HG03103 (cell line): ENCODE data around the gene TMEM132D.

Experiments
- ATAC-seq: cut with Tn5 transposase; IDR thresholded peaks from one replicate; pipeline ENCODE4 v1.9.1; 2021; ENCODE audit warnings: low read depth; ENCODE audit not compliant: unreplicated experiment

TMEM132D gene

GRCh38 chr12:129753586-129753985 lies 150.2 kb downstream of the TMEM132D start:
- ATAC-seq: no peak

GRCh38 chr12:129750421-129750820 lies 153.4 kb downstream of the TMEM132D start:
- no peak for ATAC-seq

- no peak for ATAC-seq
Observed at GRCh38 chr12:129746318-129746717, 157.5 kb downstream of the TMEM132D start.

GRCh38 chr12:129729170-129729569 lies 174.7 kb downstream of the TMEM132D start:
- no peak for ATAC-seq

DNA sequence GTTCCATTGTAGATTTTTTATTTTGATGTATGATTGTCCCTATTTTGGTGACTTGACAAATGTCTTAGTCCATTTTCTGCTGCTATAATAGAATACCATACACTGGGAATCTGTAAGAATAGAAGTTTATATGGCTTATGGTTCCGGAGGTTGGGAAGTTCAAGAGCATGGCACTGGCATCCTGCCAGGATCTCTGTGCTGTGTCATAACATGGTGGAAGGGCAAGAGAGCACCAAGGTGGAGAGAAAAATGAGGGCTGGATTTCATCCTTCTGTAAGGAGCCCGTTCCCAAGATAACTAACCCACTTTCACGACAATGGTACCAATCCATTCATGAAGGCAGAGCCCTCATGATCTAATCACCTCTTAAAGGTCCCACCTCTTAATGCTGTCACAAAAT lies 176.7 kb downstream of the TMEM132D start:
- no peak for ATAC-seq

DNA sequence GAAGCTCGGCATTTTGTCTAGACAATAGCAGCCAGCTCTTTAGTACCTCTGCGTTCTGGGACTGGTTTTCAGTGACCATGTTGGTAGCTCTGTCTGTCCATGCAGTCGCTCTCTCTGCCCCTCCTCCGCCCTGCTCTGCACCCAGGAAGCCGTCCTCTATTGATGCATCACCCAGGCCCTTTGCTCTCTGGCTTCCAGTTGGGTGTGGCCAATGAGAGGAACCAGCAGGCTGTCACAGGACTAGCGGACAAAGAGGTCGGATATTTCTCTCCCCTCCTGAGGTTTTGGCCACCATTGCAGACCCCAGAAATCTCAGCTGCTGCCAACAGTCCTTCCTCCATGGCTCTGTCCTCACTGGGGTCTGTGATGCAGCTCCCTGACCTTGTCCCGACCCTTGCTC lies 180.6 kb downstream of the TMEM132D start:
- no peak for ATAC-seq

GRCh38 chr12:129720618-129721017 lies 183.2 kb downstream of the TMEM132D start:
- ATAC-seq: no peak

- no peak for ATAC-seq
Observed at GRCh38 chr12:129719416-129719815, 184.4 kb downstream of the TMEM132D start.

DNA sequence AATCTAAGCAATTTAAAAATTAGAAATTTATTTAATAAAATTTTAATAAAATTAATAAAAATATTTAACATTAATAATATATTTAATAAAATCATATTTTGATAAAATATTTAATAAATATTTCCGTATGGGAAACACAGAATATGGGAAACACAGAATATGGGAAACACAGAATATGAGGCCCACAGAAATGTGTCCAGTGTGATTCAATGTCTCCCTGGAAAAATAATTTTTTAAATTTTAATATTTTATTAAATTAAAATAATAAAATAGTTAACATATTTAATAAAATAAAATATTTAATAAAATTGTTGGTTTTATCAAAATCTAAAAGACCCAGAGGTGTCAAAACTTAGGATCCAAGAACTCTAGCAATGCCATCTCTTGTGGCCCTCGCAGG lies 186.4 kb downstream of the TMEM132D start:
- no peak for ATAC-seq

DNA sequence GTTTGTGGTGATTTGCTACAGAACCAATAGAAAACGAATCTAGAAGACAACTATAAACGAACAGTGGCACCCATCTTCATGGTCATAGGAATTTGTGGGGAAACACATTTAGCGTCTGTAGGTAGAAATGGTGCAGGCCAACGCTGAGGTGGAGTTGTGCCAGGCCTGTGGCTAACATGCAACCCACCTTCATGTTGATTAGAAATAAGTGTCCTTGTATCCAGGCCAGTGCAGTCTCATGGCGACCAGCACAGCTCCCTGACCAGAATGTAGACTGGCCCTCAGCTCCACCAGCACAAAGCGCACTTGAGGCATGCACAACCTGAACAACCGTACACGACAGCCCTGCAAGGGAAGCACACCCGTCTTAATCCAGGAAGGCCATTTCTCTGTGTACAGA lies 187.0 kb downstream of the TMEM132D start:
- ATAC-seq: no peak

DNA sequence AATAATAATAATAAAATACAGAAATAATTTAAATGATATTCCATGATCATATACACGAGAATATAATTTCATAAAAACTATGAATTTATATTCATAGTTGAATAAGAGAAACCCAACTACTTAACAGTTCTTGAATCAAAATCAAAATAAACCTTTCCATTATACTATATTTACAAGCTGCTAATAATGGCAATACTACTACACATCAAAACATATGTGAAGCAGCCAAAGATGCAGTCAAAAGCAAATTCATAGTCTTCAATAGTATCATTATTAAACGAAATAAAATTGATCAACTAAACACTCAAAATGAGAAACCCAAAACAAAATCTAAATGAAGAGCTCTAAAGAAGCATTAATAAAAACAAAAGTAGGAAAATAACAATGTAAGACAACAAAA lies 197.1 kb downstream of the TMEM132D start:
- no peak for ATAC-seq

DNA sequence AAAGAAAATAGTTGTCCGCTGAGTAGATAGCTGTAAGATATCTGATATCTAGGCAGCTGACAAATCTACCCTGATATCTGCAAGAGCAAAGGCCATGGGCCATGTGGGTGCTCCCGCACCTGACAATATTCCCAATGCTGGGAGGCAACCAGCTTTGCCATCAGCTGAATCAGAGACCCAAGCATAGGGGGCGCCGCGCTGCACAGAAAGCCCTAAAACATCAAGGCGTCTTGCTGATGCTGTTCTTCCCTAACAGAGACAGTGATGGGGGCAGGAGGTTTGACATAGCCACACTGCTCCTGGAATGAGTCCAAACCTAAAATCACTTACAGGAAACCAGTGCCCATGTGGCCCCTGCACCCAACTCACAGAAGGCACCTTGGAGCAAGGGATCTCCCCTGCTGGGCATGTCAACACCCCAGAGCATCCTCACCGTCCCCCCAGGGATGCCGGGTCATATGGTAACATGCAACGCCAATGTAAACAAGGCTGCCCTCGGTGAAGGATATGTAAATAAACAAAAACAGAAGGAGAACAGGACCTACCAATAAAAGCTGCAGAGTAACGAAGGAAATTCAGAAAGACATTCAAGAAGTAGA lies 199.5 kb downstream of the TMEM132D start:
- ATAC-seq: no peak

DNA sequence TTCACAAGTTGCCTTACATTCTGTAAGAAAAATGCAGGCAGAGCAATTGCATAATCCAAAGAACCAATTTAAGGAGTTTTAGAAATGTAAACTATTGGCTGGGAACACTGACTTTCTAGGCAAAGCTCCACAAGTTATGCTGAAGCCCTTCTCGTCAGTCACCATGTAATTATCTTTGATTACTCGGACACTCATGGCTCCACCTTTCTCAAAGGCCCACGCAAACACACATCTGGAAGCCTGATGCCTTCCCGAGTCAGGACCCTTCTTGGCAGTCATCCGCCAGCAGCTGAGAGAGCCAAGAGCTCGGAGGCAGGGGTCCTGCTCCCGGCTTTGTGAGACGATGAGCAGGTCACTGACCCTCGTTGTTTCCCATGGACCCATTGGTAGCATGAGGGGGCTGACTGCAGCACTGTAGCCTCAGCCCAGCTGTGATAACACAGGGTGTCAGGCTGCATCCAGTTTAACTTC lies 202.2 kb downstream of the TMEM132D start:
- ATAC-seq: no peak

- ATAC-seq: no peak
Observed at GRCh38 chr12:129700036-129700435, 203.8 kb downstream of the TMEM132D start.

DNA sequence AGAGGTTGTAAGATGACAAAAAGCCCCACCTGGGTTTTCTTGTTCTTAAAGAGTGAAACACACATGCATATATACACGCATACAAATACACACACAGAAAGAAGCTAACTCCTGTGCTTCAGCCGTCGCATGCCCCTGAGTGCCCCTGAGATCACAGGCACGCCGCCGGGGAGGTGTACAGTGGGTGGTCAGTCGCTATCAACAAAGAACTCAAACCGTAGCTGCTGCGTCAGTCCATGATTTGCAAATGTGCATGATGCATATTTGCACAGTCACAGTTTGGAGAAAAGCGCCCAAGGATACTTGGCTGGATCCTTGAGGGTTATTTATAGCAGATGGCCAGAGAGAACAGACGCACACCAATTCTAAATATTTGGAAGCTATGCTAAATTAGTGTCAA lies 206.9 kb downstream of the TMEM132D start:
- ATAC-seq: no peak

- no peak for ATAC-seq
Observed at GRCh38 chr12:129696405-129696804, 207.4 kb downstream of the TMEM132D start.

- no peak for ATAC-seq
Observed at GRCh38 chr12:129693731-129694130, 210.1 kb downstream of the TMEM132D start.

DNA sequence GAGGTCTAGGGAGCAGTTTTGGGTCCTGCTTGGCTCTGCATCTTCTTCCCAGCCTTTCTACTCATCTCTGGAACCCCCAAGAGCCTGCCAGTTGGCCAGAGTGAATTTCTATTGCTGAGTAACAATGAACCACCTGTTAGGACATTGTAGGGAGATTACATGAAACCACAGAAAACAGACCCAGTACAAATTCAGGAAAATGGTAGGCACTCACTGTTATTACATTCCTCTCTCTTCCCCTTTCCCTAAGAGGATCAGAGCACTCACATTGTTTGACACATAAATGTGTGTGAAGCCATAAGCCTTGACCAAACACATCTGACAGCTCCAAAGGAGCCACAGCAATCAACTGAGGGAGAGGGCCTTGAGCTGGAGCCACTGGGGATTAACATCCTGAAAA lies 216.1 kb downstream of the TMEM132D start:
- ATAC-seq: no peak

DNA sequence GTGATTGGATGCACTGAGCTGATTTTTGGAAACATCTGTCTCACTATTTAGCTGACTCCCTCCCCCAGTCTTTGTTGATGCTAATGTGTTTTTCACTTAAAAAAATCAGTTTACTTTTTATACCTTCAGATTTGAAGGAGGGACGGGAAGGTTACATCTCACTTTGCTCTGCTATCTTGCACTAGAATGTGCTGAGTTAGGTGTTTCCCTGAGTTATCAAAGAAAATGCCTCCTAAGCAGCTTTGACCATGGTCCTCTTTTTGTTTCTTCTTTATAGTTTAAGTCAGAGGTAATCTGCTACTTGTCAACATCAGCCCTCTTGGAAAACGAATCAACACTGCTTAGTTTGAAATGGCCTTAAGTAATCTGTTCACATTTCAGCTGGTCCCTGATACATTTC lies 222.0 kb downstream of the TMEM132D start:
- no peak for ATAC-seq

DNA sequence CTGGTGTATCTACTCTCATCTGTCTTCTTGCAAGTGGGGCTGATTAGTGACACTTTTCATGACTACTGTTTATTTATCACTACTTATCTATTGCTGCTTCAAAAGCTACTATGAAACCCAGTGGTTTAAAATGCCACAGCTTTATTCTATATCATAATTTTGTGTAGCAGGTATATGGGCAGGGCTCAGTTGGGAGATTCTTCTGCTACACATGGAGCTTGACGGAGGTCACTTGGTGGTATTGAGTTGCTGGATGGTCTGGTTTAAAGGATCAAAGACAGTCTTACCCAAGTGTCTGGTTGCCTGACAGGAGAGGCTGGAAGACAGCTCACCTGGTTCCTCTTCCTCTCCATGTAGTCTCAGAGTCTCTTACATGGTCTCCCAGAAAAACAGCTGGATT lies 222.7 kb downstream of the TMEM132D start:
- ATAC-seq: no peak

DNA sequence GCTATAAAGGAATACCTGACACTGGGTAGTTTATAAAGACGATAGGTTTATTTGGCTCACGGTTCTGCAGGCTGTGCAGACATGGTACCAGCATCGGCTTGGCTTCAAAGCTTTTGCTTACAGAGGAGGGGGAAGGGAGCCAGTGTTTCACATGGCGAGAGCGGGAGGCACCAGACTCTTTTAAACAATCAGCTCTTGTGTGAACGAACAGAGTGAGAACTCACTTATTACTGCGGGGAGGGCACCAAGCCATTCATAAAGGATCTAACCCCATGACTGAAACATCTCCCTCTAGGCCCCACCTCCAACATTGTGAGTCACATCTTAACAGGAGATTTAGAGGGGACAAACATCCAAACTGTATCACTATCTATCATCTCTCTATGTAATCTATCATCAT lies 227.4 kb downstream of the TMEM132D start:
- ATAC-seq: no peak

GRCh38 chr12:129675947-129676346 lies 227.9 kb downstream of the TMEM132D start:
- ATAC-seq: no peak

GRCh38 chr12:129675496-129675895 lies 228.3 kb downstream of the TMEM132D start:
- ATAC-seq: no peak
